ENCODE data around the gene ST6GALNAC5.

- TF ChIP-seq, protein P1, sequence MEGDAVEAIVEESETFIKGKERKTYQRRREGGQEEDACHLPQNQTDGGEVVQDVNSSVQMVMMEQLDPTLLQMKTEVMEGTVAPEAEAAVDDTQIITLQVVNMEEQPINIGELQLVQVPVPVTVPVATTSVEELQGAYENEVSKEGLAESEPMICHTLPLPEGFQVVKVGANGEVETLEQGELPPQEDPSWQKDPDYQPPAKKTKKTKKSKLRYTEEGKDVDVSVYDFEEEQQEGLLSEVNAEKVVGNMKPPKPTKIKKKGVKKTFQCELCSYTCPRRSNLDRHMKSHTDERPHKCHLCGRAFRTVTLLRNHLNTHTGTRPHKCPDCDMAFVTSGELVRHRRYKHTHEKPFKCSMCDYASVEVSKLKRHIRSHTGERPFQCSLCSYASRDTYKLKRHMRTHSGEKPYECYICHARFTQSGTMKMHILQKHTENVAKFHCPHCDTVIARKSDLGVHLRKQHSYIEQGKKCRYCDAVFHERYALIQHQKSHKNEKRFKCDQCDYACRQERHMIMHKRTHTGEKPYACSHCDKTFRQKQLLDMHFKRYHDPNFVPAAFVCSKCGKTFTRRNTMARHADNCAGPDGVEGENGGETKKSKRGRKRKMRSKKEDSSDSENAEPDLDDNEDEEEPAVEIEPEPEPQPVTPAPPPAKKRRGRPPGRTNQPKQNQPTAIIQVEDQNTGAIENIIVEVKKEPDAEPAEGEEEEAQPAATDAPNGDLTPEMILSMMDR (conservative IDR thresholded peaks at IDR 0.05 in 1 of 2, IDR thresholded peaks at IDR 0.05 in 1 of 2; ENCODE audit: extremely low read depth in 1 of 2, insufficient read depth in 1 of 2, low read depth in 1 of 2, low read length in 2 of 2): no peak
- no peak for TF ChIP-seq EZH2 (IDR thresholded peaks at IDR 0.05; ENCODE audit: borderline replicate concordance, low read length)
Observed at GRCh38 chr1:77018761-77019160, 151.5 kb downstream of the ST6GALNAC5 start.

Data from mammary epithelial cell (primary cell).